ENCODE results near the gene MYO7A. TPM values are rescaled to one million over a fixed set of nuclear protein-coding genes. Genes with fewer than 3 reads are reported as not detected.

The MYO7A gene
- total RNA-seq, 3 donors from 2014 or later = 4.3 to 23.5 (median 4.5) TPM

DNA sequence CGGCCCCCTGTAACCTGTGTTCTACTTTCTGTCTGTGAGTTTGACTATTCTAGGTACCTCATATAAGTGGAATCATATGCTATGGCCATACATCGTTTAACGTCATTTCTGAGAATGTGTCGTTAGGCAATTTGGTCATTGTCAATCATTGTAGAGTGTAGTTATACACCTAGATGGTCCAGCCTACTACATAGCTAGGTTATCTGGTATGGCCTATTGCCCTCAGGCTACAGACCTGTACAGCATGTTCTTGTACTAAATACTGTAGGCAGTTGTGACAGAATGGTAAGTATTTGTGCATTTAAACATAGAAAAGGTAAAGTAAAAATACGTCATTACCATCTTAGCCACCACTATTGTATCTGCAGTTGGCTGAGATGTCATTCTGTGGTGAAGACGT, 35.2 kb downstream of the MYO7A start:
- H3K4me1 ChIP-seq = no peaks in the 10 kb centered on the region
- intact Hi-C loops (cut with DNase I; ENCODE audit: low total_unique reads) = no loop called here
- no peaks in the 10 kb centered on the region for H3K9me3 ChIP-seq
- no peak overlapping the region for H3K4me3 ChIP-seq
- H3K36me3 ChIP-seq = no peaks in the 10 kb centered on the region
- no peaks in the 10 kb centered on the region for H3K27me3 ChIP-seq
- H3K27ac ChIP-seq = no peak overlapping the region
- DNase-seq (ENCODE audit: low spot score in 2 of 2) = no peak
- TF ChIP-seq, protein P1, sequence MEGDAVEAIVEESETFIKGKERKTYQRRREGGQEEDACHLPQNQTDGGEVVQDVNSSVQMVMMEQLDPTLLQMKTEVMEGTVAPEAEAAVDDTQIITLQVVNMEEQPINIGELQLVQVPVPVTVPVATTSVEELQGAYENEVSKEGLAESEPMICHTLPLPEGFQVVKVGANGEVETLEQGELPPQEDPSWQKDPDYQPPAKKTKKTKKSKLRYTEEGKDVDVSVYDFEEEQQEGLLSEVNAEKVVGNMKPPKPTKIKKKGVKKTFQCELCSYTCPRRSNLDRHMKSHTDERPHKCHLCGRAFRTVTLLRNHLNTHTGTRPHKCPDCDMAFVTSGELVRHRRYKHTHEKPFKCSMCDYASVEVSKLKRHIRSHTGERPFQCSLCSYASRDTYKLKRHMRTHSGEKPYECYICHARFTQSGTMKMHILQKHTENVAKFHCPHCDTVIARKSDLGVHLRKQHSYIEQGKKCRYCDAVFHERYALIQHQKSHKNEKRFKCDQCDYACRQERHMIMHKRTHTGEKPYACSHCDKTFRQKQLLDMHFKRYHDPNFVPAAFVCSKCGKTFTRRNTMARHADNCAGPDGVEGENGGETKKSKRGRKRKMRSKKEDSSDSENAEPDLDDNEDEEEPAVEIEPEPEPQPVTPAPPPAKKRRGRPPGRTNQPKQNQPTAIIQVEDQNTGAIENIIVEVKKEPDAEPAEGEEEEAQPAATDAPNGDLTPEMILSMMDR (IDR thresholded peaks at IDR 0.05) = no peak
- TF ChIP-seq POLR2A (IDR thresholded peaks at IDR 0.05) = no peak
- TF ChIP-seq POLR2AphosphoS5 (IDR thresholded peaks at IDR 0.05) = no peak

DNA sequence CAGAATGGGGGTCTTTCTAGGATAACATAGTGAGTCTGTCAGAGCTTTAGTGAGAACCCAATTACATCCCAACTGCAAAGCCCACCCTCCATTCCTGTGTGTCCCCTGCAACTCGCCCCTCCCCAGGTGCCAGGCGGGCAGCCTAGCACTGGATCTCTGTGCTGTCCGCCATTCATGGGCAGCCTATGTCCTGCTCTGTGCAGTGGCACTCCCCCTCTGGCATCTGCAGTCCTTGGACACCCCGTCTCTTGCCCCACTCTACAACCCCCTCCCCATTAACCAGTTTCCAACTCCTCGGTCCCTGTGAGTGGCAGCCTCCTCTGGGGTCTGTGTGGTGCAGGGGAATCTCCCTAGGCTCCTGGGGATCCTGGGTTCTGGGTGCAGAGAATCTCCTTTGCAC, 37.0 kb downstream of the MYO7A start:
- no peak overlapping the region for H3K4me3 ChIP-seq
- H3K27ac ChIP-seq = no peak overlapping the region
- intact Hi-C loops (cut with DNase I; ENCODE audit: low total_unique reads) = no loop called here
- H3K9me3 ChIP-seq = no peaks in the 10 kb centered on the region
- H3K4me1 ChIP-seq = no peaks in the 10 kb centered on the region
- TF ChIP-seq, protein P1 (IDR thresholded peaks at IDR 0.05) = no peak
- no peak for TF ChIP-seq POLR2A (IDR thresholded peaks at IDR 0.05)
- no peak for TF ChIP-seq POLR2AphosphoS5 (IDR thresholded peaks at IDR 0.05)
- H3K27me3 ChIP-seq = no peaks in the 10 kb centered on the region
- no peaks in the 10 kb centered on the region for H3K36me3 ChIP-seq
- no peak for DNase-seq (ENCODE audit: low spot score in 2 of 2)

DNA sequence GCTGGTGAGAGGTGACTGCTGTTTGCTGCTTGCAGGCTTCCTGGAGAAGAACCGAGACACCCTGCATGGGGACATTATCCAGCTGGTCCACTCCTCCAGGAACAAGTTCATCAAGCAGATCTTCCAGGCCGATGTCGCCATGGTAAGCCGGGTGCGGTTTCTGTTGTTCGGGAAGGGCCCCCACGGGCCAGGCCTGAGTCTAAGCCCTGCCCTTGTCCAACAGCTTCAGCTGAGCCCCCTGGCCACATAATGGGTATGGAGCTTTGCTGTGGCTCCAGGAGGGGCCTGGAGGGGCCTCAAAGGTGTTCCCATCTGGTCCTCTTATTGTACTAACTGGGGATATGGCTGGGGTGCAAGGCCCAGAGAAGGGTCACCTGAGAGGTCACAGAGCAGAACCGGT, 38.0 kb downstream of the MYO7A start:
- intact Hi-C loops (cut with DNase I; ENCODE audit: low total_unique reads) = no loop called here
- no peak overlapping the region for H3K27ac ChIP-seq
- H3K27me3 ChIP-seq = no peaks in the 10 kb centered on the region
- no peak for DNase-seq (ENCODE audit: low spot score in 2 of 2)
- H3K4me3 ChIP-seq = no peak overlapping the region
- no peaks in the 10 kb centered on the region for H3K9me3 ChIP-seq
- H3K4me1 ChIP-seq = no peaks in the 10 kb centered on the region
- no peaks in the 10 kb centered on the region for H3K36me3 ChIP-seq
- TF ChIP-seq, protein P1 (IDR thresholded peaks at IDR 0.05) = no peak
- no peak for TF ChIP-seq POLR2AphosphoS5 (IDR thresholded peaks at IDR 0.05)

DNA sequence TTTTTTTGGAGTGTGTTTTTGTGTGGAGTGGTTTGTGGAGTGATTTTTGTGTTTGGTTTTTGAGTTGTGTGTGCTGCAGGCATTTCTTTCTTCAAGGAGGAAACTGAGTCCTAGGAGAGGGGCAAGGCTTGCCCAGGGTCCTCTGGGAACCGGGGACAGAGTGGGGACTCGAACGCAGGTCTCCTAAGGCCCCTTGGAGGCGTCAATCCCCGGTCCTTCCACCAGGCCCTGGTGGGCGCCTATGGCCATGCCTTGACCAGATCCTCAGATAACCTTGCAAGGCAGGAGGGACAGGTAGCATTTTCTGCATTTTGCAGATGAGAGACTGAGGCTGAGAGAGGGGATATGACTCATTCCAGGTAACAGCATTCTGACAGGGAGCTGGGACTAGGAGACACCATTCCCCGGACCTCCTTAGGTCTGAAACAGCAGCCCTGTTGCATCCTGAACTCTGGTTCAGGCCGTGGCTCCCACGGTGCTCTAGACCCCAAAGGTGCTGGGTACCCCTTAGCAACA, 39.1 kb downstream of the MYO7A start:
- intact Hi-C loops (cut with DNase I; ENCODE audit: low total_unique reads) = no loop called here
- H3K36me3 ChIP-seq = no peaks in the 10 kb centered on the region
- no peak for DNase-seq (ENCODE audit: low spot score in 2 of 2)
- no peak overlapping the region for H3K4me3 ChIP-seq
- no peaks in the 10 kb centered on the region for H3K4me1 ChIP-seq
- no peak overlapping the region for H3K27ac ChIP-seq
- TF ChIP-seq POLR2A (IDR thresholded peaks at IDR 0.05) = no peak
- TF ChIP-seq, protein P1 (IDR thresholded peaks at IDR 0.05) = no peak
- no peaks in the 10 kb centered on the region for H3K27me3 ChIP-seq
- no peaks in the 10 kb centered on the region for H3K9me3 ChIP-seq

DNA sequence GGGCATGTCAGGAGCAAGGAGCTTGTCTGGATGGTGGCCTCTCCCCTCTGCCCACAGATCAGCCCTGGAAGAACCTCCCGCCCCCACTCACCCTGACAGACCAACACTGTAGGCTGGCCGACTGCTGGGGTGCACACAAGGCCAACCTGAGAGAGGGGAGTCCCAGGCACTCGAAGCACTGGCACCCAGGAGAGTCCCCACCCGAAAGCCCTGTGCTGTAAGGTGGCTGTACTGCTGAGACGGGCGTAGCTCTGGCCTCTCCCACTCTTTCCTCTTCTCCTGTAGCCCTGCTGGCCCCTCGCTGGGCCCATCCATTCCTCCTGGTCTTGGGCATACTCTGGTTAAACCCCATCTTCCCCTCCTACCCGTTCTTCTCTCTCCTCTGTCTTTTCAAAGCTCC, 39.7 kb downstream of the MYO7A start:
- no peaks in the 10 kb centered on the region for H3K27me3 ChIP-seq
- no peaks in the 10 kb centered on the region for H3K9me3 ChIP-seq
- H3K4me3 ChIP-seq = no peak overlapping the region
- no peak for TF ChIP-seq POLR2AphosphoS5 (IDR thresholded peaks at IDR 0.05)
- TF ChIP-seq POLR2A (IDR thresholded peaks at IDR 0.05) = no peak
- TF ChIP-seq, protein P1 (IDR thresholded peaks at IDR 0.05) = no peak
- intact Hi-C loops (cut with DNase I; ENCODE audit: low total_unique reads) = no loop called here
- H3K36me3 ChIP-seq = no peaks in the 10 kb centered on the region
- H3K27ac ChIP-seq = no peak overlapping the region
- no peak for DNase-seq (ENCODE audit: low spot score in 2 of 2)
- no peaks in the 10 kb centered on the region for H3K4me1 ChIP-seq
